GM21360 (cell line): ENCODE results near the gene DIDO1.

Experiments used
- ATAC-seq: cut with Tn5 transposase; IDR thresholded peaks from one replicate; pipeline ENCODE4 v1.9.1; 2021; ENCODE audit warnings: mild to moderate bottlenecking, moderate library complexity; ENCODE audit not compliant: unreplicated experiment

The DIDO1 gene

GRCh38 chr20:62951896-62952372 is 25.6 kb upstream of the DIDO1 start:
- ATAC-seq, result no peak

- ATAC-seq, result no peak
These were observed 25.0 kb upstream of the DIDO1 start for GRCh38 chr20:62951143-62951895.

- no peak for ATAC-seq
These were observed 24.4 kb upstream of the DIDO1 start for GRCh38 chr20:62950741-62951140.

- no peak for ATAC-seq
These were observed 23.7 kb upstream of the DIDO1 start for GRCh38 chr20:62949962-62950361.

- no peak for ATAC-seq
These were observed 23.0 kb upstream of the DIDO1 start for GRCh38 chr20:62949153-62949821.

GRCh38 chr20:62947532-62948300 is 21.4 kb upstream of the DIDO1 start:
- ATAC-seq, result no peak

GRCh38 chr20:62946918-62947317 is 20.6 kb upstream of the DIDO1 start:
- ATAC-seq, result no peak

GRCh38 chr20:62945771-62946339 is 19.6 kb upstream of the DIDO1 start:
- no peak for ATAC-seq

- no peak for ATAC-seq
These were observed 18.4 kb upstream of the DIDO1 start for GRCh38 chr20:62944746-62945145.

- ATAC-seq, result no peak
These were observed 17.9 kb upstream of the DIDO1 start for GRCh38 chr20:62944184-62944583.

GRCh38 chr20:62943396-62943795 is 17.1 kb upstream of the DIDO1 start:
- no peak for ATAC-seq

- no peak for ATAC-seq
These were observed 16.2 kb upstream of the DIDO1 start for GRCh38 chr20:62942456-62942855.

- no peak for ATAC-seq
These were observed 15.5 kb upstream of the DIDO1 start for GRCh38 chr20:62941792-62942191.

- no peak for ATAC-seq
These were observed 14.6 kb upstream of the DIDO1 start for GRCh38 chr20:62940875-62941274.

GRCh38 chr20:62938105-62938888 is 12.0 kb upstream of the DIDO1 start, which contains the start of gene GID8:
TSS of gene GID8 (plus strand) at chr20:62938147. CDS start at chr20:62941503, 3,356 bp downstream.
- ATAC-seq, result peak; percentile 44

- ATAC-seq, result peak; percentile 80
These were observed 11.2 kb upstream of the DIDO1 start for GRCh38 chr20:62937268-62938104.

GRCh38 chr20:62935968-62936585 is 9.8 kb upstream of the DIDO1 start:
- ATAC-seq, result no peak

GRCh38 chr20:62935204-62935967 is 9.1 kb upstream of the DIDO1 start:
- ATAC-seq, result no peak
